ENCODE data around the gene LRP5. TPM values are rescaled to one million over a fixed set of nuclear protein-coding genes. Genes with fewer than 3 reads are reported as not detected.
"Not testable (repeated sequence)": the region's sequence is repeated elsewhere in the genome, so short reads cannot be mapped to it uniquely, and the experiment has no call there.

The LRP5 gene
- total RNA-seq, 4 donors from 2014 or later: 45.8 to 75.5 (median 54.3) TPM

DNA sequence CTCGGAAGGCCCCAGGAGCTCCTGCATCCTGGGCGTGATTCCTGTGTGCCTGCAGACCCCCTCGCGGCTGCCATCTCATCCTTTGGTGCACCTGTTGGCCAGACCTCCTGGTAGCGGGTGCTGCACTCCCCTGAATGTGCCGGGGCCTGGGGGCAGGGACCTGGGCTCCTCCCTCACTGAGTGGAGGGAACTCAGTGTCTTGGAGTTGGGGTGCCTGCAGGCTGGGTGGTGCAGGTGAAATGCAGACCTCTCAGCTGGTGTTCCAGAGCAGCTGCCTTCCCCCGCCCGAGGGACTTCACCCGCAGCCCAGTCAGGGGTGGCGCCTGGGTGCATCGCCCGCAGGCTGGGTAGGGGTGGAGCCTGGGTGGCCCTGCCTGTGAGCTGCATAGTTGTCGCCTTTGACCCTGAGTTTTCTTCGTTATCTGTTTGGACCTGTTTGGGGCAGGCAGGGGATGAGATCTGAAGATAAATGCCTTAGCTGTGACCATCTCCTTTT lies 31.4 kb downstream of the LRP5 start:
- WGBS, 2 donors: 73 to 79% methylated on average over 10 to 14 of the region's 14 CpGs
- TF ChIP-seq, protein P1, sequence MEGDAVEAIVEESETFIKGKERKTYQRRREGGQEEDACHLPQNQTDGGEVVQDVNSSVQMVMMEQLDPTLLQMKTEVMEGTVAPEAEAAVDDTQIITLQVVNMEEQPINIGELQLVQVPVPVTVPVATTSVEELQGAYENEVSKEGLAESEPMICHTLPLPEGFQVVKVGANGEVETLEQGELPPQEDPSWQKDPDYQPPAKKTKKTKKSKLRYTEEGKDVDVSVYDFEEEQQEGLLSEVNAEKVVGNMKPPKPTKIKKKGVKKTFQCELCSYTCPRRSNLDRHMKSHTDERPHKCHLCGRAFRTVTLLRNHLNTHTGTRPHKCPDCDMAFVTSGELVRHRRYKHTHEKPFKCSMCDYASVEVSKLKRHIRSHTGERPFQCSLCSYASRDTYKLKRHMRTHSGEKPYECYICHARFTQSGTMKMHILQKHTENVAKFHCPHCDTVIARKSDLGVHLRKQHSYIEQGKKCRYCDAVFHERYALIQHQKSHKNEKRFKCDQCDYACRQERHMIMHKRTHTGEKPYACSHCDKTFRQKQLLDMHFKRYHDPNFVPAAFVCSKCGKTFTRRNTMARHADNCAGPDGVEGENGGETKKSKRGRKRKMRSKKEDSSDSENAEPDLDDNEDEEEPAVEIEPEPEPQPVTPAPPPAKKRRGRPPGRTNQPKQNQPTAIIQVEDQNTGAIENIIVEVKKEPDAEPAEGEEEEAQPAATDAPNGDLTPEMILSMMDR (IDR thresholded peaks at IDR 0.05): no peak
- TF ChIP-seq POLR2A (IDR thresholded peaks at IDR 0.05): no peak
- intact Hi-C loops (cut with DNase I): no loop called here
- no peaks in the 10 kb centered on the region for H3K27me3 ChIP-seq
- no peak overlapping the region for H3K4me3 ChIP-seq (replicated peaks in 1 of 3)
- H3K4me1 ChIP-seq: peaks cover 58 to 65% of the 10 kb centered on the region in 2 donors
- no peaks in the 10 kb centered on the region for H3K9me3 ChIP-seq
- peak overlapping the region; percentile 87 to 95 (median 88) for H3K27ac ChIP-seq
- no peaks in the 10 kb centered on the region for H3K36me3 ChIP-seq
- DNase-seq: peak; percentile 60 to 65

DNA sequence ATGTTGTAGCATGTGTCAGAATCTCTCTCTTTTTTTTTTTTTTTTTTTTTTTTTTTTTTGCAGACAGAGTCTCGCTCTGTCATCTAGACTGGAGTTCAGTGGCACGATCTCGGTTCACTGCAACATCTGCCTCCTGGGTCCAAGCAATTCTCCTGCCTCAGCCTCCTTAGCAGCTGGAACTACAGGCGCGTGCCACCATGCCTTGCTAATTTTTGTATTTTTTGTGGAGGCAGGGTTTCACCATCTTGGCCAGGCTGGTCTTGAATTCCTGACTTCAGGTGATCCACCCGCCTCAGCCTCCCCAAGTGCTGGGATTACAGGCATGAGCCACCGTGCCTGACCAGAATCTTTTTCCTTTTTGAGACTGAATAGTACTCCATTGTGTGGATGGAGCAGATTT lies 32.4 kb downstream of the LRP5 start:
- H3K4me3 ChIP-seq (replicated peaks in 1 of 3); intact Hi-C loops (cut with DNase I); H3K9me3 ChIP-seq; DNase-seq; H3K36me3 ChIP-seq; H3K27me3 ChIP-seq: not testable (repeated sequence)
- Histone ChIP-seq H3K27ac (peak overlapping the region in 1 of 3 donors; percentile 95), H3K4me1 (peaks cover 64 to 69% of the 10 kb centered on the region in 2 donors)
- WGBS, 2 donors: 97 to 98% methylated on average over 7 of the region's 7 CpGs

DNA sequence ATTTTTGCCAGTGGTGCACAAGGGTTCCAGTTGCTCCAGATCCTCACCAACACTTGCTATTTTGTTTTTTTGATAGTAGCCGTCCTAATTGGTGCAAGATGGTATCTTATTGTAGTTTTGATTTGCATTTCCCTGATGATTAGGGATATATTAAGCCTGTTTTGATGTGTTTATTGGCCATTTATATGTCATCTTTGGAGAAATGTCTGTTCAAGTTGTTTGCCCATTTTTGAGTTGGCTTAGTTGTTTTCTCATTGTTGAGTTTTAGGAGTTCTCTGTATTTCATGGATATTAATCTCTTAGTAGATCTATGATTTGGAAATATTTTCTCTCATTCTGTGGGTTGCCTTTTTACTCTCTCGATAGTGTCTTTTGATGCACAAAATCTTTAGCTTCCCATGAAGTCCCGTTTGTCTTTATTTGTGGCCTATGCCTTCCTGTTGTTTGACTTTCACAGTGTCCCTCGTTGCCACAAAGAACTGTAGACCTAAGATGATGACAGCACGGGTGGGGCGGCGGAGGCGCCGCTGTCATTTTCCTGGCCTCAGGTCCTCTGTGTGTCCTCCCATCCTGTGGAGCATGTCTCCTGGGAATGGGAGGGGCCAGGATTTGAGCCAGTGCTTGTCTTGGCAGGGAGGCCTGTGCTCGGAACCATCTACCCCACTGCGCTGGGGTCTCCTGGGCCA lies 33.5 kb downstream of the LRP5 start:
- 52 to 77% methylated on average over 11 of the region's 11 CpGs for WGBS, 2 donors
- TF ChIP-seq, protein P1 (IDR thresholded peaks at IDR 0.05): no peak
- no peak for TF ChIP-seq POLR2A (IDR thresholded peaks at IDR 0.05)

DNA sequence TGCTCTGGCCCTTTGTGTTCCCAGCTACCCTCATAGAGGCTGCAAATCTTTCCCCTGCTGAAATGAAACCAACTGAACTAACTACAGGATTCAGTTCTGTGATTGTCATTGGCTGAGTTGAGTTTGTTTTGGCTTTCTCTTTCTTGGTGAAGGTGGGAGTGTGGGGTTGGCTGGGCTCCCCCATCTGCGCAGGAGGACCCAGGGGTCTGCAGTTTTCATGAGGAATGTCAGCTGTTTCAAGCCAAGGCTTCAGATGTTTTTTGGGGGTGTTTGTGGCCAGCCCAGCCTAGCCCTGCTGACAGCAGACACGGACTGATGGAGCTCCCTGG lies 34.0 kb downstream of the LRP5 start:
- no peak for DNase-seq
- 17 to 31% methylated on average over 1 to 2 of the region's 2 CpGs for WGBS, 2 donors
- no peaks in the 10 kb centered on the region for H3K36me3 ChIP-seq
- H3K27ac ChIP-seq: peak overlapping the region in 1 of 3 donors; percentile 8
- no peak for TF ChIP-seq POLR2A (IDR thresholded peaks at IDR 0.05)
- TF ChIP-seq, protein P1 (IDR thresholded peaks at IDR 0.05): no peak
- intact Hi-C loops (cut with DNase I): no loop called here
- no peaks in the 10 kb centered on the region for H3K9me3 ChIP-seq
- no peaks in the 10 kb centered on the region for H3K27me3 ChIP-seq
- no peak overlapping the region for H3K4me3 ChIP-seq (replicated peaks in 1 of 3)
- H3K4me1 ChIP-seq: peaks cover 55 to 70% of the 10 kb centered on the region in 2 donors

More for the DNA sequence above, 33.5 kb downstream of the LRP5 start:
- DNase-seq: peak; percentile 32 to 39
- H3K9me3 ChIP-seq: no peaks in the 10 kb centered on the region
- peak overlapping the region in 1 of 3 donors; percentile 8 for H3K27ac ChIP-seq
- no peak overlapping the region for H3K4me3 ChIP-seq (replicated peaks in 1 of 3)
- H3K4me1 ChIP-seq: peaks cover 61 to 74% of the 10 kb centered on the region in 2 donors
- H3K27me3 ChIP-seq: no peaks in the 10 kb centered on the region
- intact Hi-C loops (cut with DNase I): no loop called here
- no peaks in the 10 kb centered on the region for H3K36me3 ChIP-seq

- no peaks in the 10 kb centered on the region for H3K27me3 ChIP-seq
- H3K36me3 ChIP-seq: no peaks in the 10 kb centered on the region
- no peak overlapping the region for H3K4me3 ChIP-seq (replicated peaks in 1 of 3)
- peaks cover 46 to 61% of the 10 kb centered on the region in 2 donors for H3K4me1 ChIP-seq
- peak overlapping the region in 1 of 3 donors; percentile 8 for H3K27ac ChIP-seq
- 81 to 86% methylated on average over 8 of the region's 8 CpGs for WGBS, 2 donors
- TF ChIP-seq, protein P1 (IDR thresholded peaks at IDR 0.05): no peak
- TF ChIP-seq POLR2A (IDR thresholded peaks at IDR 0.05): no peak
- no peak for DNase-seq
- H3K9me3 ChIP-seq: no peaks in the 10 kb centered on the region
- intact Hi-C loops (cut with DNase I): no loop called here
Observed at GRCh38 chr11:68347345-68347744, 35.0 kb downstream of the LRP5 start.

Measured in thyroid gland (tissue), 4 donors.